AG08395 (cell line): ENCODE measurements around the gene AHI1.
"Not testable (repeated sequence)": the region's sequence is repeated elsewhere in the genome, so short reads cannot be mapped to it uniquely, and the experiment has no call there.

Source experiments
- DNase-seq: peaks from one replicate; pipeline ENCODE4 v3.0.0; 2012; ENCODE audit warnings: mixed read lengths, low spot score

AHI1 gene

GRCh38 chr6:135390458-135390857 lies 107.1 kb downstream of the AHI1 start:
- DNase-seq = no peak

GRCh38 chr6:135385299-135385698 lies 112.2 kb downstream of the AHI1 start:
- DNase-seq = no peak

GRCh38 chr6:135383766-135384165 lies 113.8 kb downstream of the AHI1 start:
- DNase-seq = no peak

DNA sequence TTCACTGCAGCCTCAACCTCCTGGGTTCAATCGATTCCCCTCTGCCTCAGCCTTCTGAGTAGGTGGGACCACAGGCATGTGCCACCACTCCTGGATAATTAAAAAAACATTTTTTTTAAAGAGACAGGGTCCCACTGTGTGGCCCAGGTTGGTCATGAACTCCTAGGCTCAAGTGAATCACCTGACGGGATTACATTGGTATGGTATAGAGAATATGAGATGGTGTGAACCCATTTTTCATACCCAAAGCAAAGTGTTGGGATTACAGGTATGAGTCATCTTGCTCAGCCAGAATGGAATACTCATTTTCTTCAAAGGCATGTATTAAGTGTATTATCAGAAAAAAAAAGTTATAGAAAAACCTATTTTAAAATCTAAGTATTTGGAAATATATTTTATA lies 114.2 kb downstream of the AHI1 start:
- DNase-seq = no peak

GRCh38 chr6:135382182-135382628 lies 115.3 kb downstream of the AHI1 start:
- DNase-seq = no peak

- no peak for DNase-seq
These were observed 116.7 kb downstream of the AHI1 start for GRCh38 chr6:135380793-135381192.

- DNase-seq = no peak
These were observed 117.9 kb downstream of the AHI1 start for GRCh38 chr6:135379647-135380046.

GRCh38 chr6:135372758-135373157 lies 124.8 kb downstream of the AHI1 start:
- DNase-seq = no peak

DNA sequence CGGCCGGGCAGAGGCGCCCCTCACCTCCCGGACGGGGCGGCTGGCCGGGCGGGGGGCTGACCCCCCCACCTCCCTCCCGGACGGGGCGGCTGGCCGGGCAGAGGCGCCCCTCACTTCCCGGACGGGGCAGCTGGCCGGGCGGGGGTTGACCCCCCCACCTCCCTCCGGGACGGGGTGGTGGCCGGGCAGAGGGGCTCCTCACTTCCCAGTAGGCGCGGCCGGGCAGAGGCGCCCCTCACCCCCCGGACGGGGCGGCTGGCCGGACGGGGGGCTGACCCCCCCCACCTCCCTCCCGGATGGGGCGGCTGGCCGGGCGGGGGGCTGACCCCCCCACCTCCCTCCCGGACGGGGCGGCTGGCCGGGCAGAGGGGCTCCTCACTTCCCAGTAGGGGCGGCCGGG lies 133.9 kb downstream of the AHI1 start:
- DNase-seq = not testable (repeated sequence)

DNA sequence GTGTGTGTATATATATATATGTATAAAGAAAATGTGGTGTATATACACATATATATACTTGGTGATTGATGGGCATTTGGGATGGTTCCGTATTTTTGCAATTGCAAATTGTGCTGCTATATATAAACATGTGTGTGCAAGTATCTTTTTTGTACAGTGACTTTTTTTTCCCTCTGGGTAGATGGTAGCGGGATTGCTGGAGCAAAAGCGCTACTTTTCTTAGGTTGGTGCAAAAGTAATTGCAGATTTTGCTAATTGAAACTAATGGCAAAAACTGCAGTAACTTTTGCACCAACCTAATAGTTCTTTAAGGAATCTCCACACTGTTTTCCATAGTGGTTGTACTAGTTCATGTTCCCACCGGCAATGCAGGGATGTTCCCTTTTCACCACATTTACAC lies 135.4 kb downstream of the AHI1 start:
- no peak for DNase-seq

- DNase-seq = no peak
These were observed 137.3 kb downstream of the AHI1 start for GRCh38 chr6:135360222-135360621.

GRCh38 chr6:135358985-135359384 lies 138.6 kb downstream of the AHI1 start:
- DNase-seq = no peak

GRCh38 chr6:135358251-135358821 lies 139.2 kb downstream of the AHI1 start:
- peak; percentile 72 for DNase-seq

DNA sequence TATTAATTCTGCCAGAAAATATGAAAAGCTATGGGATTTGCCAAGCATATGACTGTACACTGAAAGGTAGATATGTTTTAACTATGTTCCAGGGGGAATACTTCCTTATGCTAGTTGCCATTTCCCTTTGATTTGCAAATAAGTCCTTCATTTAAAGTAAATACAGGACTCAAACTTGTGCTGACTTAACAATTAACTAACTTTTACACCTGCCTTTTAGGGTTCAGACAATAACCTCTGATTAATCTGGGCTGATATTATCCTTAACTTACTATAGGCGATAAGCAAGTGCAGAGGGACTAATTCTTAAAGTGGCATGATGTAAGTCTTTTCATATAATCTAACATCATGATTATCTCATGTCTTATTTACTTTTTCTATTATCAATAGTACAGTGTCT lies 143.1 kb downstream of the AHI1 start:
- DNase-seq = no peak

- no peak for DNase-seq
These were observed 144.4 kb downstream of the AHI1 start for GRCh38 chr6:135353113-135353512.

DNA sequence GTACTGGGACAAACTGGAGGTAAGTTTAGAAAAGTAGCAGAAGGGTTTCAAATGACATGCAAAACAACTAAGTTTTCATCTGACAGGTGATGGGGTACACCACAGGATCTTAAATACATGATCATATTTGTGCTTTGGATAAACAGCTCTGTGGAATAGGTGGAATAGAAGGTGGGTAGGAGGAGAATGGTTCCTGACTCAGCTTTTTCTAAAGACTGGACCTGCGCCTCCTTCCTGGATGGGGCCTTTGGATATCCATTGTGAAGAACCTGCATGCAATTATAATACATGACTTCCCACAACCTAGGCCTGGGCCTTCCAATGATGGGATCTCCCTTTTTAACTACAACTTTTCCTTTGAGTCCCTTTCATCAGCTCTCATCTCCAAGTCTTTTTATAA lies 145.9 kb downstream of the AHI1 start:
- no peak for DNase-seq

DNA sequence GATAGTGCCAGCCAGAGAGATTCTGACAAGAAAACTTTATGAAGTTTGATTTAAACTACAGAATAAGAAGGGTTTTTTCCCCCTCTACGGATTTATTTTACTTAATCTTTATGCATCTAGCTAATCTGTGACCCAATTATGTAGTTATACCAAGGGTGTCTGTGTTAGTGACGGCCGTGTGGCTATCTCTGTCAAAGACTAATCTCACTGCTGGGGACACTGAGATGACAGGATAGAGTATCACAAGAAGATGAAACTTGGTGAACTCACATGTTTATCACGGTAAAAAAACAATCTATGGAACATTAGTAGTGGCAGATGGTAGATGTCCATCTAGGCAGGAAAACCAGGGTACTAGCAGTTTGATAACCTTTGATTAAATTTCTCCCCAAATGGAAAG lies 149.7 kb downstream of the AHI1 start:
- no peak for DNase-seq

DNA sequence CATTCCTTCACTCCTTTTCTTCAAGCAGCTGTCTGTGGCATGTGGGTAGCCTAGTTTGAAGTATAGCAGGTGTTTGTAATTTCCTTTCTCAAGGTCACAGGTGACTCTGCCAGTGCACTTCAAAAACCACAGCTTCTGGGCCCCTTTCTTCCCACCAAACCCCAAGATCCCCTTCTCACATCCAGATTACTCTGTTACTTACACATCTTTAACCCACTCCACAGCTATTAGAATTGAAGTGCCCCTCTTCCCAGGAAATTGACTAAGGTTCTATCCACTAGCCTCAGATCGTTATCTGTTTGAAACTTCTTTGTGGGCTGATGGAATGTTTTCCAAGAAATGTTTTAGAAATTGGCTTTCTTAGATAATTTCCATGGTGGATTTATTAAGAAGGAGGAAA lies 150.8 kb downstream of the AHI1 start:
- peak; percentile 5 for DNase-seq

GRCh38 chr6:135344526-135344925 lies 153.0 kb downstream of the AHI1 start:
- DNase-seq = no peak

- not testable (repeated sequence) for DNase-seq
These were observed 157.6 kb downstream of the AHI1 start for GRCh38 chr6:135339920-135340319.

- DNase-seq = no peak
These were observed 163.4 kb downstream of the AHI1 start for GRCh38 chr6:135334169-135334568.

- DNase-seq = peak; percentile 14
These were observed 166.5 kb downstream of the AHI1 start for GRCh38 chr6:135331002-135331401.

GRCh38 chr6:135329851-135330803 lies 167.4 kb downstream of the AHI1 start:
- DNase-seq = no peak
